DMS153 treated with DMSO at 0.1 percent for 48 hours (cell line): ENCODE measurements around the gene CBX2.

Source experiments
- DNase-seq: peaks from one replicate; lab custom pipeline; 2025; ENCODE audit not compliant: unreplicated experiment; lab: John Stamatoyannopoulos, UW

The CBX2 gene

DNA sequence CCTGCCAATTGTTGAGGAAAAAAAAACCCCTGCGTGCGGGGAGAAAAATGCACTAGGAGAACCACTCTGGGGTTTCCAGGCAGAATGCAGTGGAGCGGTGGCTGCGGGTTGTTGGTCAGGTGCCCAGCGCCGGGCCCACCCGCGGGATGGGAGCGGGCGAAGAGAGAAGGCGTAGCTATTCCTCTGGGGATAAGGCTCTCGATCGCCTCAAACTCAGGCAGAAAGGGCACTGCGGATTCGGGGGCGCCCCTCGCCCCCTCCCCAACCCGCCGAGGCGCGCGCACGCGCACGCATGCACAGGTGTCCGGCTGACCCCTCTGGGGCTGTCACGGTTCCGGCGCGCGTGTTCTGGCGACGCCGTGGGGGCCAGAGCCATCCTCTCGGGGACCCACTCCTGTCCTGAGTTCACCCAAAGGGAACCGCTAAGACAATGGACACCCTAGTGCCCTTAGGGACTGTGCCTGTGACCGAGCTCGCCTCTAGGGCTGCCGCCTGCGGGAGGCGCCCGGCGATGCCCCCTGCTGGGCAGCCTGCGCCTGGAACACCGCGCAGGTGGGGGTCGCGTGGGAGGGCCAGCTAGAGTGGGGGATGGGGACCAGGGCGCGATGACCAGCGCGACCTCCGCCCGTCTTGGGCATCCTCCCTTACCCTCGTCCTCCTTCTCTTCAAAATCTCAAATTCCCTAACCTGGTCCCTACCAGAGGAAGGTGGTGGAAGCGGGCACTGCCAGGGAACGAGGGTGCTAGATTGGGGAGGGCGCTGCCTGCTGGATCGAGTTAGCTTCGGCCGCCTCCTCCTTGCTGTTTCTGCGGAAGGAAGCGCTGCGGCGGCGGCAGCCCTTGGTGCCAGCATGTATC is 33.3 kb downstream of the CBX2 start:
- DNase-seq, result peak; percentile 70

DNA sequence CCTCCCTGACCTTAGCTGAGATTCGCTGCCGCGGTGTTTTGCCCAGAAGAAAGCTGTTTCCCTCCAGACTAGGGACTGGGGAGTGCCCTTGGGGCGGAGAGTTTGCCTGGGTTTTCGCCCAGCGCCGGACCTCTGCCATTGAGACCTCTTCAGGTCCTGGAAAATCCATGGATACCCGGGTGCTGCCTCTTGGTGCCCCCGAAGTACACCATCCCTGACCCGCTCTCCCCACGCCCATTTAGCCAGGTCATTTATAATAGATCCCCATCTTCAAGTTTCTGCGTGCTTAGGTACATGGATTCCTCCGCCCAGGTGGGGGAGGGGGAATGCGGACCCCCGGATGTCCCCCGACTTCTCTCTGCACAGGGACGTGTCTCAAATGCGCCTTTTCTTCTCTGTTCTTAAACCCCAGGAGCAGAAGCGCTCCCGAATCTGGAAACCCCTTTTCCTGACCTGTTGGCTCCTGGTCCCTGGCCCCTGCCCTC is 34.0 kb downstream of the CBX2 start:
- DNase-seq, result no peak

DNA sequence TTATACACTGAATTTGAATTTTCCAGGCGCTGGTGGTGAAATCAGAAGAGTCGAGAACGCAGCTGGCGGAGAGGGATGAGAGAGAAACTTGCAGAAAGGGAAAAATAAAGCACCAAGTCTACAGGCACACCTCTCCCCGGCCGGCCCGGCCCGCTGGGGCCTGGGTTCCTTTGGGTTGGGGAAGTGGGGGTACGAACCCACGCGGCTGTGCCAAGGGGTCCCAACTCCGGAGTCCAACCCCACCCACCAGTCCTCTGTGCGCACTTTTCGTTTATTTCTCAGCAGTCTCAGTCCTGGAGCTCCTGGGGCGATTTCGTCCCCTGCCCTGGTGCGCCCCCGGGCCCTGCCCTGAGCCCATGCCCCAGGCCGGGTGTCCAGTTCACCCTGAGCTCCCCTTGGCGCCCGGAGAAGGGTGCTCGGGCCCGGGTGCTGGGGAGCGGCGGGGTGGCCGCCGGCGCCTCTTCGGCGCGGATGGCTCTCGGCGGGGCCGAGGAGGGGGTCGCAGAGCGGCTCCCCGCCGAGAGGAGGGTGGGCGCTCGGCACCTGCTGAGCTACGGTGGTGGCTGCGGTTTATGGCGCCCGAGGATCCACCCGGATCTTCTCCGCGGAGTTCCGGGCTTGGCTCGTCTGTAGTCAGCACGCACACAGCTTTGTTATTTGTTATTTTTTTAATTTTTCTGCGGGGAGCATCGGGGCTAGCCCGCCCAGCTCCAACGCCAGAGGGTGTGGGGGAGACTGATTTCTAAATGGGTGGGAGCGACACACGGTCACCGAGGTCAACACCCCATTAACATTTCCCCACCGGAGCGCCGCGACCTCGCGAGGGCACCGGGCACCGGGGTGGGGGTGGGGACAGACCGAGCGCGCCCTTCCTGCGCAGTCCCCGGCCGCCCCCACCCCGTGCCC is 34.7 kb downstream of the CBX2 start:
- no peak for DNase-seq

DNA sequence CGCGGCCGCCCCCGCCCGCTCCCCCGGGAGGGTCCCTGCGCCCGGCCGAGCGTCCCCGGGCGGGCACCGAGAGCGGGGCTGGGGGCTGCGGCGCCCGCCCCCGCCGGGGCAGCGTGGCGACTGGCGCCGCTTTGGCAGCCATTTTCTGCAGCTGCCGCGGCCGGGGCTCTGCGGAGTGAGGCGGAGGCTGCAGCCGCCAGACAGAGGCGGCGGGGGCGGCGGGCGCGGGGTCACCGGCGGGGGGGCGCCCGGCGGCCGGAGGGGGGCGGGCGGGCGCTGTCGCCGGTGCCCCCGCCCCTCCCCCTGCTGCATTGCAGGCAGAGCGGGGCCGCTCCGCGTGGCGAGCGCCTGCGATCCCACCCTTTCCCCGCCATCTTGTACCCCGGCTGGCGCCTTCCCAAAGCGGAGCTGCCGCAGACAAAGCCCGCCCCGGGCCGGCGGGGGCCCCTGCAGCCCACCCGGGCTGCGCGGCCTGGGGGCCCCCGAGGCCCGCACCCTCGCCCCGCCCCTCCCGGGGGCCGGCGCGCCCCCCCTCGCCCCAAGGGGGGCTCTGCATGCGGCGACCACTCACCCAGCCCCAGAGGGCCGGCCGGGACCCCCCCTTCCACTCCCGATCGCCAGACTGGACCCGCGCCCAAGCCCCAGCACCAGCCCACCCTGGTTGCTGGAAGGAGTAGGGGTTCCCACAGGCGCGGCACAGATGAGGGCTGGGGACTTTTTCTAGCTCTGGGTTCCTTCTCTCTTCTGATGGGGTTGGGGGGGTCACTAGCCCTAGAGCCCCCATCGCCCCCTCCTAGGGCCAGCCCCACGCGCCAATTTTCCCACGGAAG is 35.6 kb downstream of the CBX2 start:
- DNase-seq, result no peak

DNA sequence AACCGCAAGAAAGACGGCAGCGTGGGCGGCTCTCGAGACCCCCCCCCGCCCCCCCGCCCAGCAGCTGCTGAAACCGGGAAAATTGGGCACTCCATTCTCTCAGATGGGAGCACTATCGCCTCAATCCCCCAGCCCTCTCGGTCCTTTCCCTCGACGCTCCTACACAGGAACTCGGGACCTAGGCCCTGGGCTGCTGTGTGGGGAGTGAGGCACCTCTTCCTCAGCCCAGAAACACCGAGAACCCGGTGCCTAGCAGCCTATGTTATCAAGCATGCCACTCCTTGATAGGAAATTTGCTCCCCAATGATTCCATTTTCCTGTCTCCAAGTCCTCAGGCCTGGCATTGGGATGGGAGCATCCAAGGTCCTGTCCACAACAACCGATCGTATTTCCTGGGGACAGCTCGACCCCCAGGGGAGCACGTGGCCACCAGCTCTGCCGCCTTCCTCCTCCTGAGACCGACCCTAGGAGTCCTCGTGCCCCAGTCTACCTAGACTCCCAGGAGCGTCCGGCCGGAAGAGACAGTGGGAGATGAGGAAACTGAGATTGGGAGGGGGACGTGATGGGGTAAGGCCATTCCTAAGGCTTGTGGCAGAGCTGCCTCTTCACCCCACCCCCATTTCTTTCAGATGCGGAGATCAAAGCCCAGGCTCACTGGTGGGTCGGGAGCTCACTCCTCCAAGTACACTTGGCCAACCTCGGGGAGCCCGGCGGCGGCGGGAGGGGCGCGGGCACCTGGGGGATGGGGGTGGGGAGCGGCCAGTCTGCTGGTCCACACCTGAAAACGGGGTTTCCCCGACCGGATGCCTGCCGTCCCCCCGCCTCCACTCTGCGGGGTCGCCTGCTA is 36.4 kb downstream of the CBX2 start:
- DNase-seq, result no peak

DNA sequence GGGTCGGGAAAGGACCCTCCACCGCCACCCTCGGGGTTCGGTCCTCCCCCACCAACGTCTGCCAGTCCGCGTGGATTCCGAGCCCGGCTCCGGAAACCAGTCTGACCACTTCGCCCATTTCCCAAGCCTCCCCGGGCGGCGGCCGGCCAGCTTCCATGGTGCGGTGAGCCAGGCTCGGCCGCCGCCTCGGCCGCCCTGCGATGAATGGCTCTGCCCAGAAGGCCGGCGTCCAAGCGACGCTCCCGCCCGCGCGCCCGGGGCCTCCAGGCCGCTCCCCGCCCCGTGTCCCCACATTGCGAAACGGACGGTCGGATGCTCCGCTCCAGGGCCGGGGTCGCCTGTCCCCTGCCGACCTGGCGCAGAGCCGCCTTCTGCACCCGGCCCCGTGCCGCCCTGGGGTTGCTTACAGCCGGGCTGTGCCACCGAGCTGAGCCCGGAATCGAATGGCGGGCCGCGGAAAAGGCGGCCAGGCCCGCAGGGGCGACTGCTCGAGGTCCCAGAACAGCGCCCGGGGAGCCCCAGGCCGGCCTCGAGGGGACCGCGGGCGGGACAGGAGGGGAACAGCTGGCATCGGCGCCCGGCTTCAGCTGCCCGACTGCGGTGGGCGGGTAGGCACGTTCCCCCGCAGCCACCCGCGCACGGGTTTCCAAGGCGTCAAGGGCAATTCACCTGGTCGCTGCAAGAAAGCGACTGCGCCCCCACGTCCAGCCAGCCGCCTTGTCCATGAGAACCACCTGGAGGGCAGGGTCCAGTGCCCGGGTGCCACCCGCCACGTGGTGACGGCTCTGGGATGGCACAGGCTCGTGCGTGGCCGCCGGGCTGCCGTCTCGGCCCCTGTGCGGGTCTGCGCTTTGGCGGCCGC is 37.3 kb downstream of the CBX2 start:
- DNase-seq, result no peak

DNA sequence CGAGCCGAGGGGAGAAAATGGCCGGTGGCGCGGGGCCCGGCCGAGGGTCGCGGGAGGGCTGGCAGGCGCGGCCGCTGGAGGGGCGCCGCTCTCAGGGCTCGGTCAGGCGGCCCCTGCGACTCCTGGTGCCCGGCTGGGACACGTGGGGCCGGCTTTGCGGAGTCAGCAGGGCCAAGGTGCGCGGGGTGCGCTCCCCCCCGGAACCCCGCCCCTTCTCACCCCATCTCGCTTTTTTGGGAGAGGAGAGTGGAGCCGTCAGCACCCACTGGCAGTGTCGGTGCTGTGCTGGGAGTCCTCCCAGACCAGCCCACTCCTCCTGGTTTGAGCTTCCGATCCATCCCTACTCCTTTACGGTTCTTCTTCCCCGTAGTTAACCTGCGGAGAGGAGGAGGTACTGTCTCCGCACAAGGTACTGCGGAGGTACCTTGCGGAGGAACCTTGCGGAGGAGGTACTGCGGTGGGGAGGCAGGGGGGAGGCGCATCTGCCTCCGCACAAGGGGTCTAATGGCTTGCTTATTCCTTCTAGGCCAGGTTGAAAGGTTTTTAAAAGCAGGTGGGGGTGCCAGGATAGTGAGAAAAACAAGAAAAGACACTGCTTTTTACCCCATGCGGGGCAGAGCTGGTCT is 38.0 kb downstream of the CBX2 start:
- no peak for DNase-seq

DNA sequence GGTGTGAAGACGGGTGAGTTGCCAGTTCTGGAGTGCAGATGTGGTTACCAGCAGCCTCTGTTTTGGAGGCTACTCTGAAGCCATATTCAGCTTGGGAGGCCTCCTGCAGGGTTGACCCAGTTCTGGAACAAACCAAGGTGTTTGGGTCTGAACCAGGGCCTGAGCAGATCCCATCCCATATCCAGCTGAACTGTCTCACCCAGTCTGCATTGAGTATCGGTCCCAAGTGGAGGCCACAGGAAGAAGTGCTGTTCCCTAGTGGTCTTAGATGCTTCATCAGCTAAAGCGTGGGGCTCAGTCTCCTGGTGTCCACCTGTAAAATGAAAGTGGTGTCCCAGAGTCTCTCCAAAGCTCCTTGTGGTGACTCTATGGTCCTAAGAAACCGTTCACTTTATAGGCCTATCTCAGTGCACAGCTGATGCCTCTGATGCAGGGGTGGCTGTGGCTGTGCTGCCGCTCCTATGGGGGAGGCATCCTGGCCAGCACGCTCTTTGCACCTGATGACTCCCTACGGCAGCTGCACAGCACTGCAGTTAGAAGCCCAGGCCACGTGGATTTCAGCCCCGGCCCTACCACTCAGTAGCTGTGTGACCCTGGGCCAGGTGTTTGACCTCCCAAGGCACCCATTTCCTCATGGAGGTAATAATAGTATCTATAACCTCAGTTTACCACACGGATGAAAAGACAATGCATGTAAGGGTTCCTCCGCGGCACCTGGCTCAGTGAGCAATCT is 40.2 kb downstream of the CBX2 start:
- no peak for DNase-seq

DNA sequence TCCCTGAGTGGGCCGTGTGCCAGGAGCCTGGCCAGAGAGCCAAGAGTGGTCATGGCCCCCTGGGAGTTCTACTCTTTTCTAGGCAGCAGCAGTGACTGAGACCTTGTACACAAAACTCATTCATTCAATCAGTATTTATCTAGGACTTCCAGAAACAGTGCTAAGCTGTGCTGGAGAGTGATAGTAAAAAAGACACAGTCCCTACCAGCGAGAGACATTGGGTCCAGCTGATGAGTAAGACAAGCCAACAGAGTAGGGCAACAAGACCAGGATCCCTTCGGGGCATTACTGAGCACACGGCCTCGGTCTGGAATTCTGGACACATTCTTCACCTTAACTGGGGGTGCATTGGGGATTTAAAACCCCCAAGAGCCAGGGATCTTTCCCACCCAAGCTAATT is 41.1 kb downstream of the CBX2 start:
- no peak for DNase-seq

DNA sequence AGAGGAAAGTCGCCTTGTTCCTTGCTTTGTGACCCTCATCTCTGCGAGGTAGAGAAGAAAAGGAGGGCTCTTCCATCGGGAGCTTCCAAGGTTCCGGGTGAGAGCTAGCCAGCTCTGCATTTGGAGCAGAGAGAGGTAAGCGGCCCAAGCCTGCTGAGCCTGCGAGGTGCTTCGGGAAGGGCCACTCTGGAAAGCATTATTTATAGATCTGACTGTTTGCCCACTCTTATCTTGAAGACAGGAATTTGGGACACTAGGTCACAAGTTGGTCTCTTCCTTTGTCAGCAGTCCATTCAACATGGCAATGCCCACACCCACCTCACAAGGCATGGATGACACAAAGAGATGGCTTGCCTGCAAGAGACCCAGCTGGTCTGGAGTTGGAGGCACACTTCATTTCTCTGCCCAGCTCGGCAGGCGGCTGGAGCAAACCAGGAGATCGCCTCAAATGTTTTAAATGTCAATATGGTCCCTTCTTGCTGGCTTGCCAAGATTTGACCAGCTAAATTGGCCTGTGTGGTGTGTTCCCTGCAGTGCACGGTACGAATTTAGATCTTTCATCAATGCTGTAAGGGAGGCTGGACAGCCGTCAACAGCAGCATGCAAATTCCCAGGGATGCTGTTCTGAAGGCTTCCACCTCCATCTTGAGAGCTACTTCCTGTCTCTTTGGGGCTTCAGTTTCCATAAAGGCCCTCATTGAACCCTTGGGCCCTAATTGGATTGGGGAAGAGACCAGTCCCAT is 41.8 kb downstream of the CBX2 start:
- no peak for DNase-seq

DNA sequence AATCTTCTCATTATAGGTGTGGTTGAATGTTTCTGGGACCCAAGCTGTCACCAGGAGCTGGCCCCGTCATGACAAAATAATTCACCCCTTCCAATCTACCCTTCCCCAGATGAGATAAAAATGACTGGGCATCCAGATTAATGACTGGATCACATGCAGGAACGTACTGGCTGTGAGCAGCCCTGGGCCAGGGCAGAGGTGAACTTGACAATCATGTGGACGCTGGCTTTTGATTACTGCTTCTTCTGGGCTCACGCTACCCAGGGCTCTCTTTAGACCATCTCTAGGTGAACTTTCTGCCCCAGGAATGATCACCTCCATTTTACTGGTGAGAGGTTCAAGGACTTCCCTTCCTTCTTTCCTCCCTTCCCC is 43.0 kb downstream of the CBX2 start:
- DNase-seq, result no peak

DNA sequence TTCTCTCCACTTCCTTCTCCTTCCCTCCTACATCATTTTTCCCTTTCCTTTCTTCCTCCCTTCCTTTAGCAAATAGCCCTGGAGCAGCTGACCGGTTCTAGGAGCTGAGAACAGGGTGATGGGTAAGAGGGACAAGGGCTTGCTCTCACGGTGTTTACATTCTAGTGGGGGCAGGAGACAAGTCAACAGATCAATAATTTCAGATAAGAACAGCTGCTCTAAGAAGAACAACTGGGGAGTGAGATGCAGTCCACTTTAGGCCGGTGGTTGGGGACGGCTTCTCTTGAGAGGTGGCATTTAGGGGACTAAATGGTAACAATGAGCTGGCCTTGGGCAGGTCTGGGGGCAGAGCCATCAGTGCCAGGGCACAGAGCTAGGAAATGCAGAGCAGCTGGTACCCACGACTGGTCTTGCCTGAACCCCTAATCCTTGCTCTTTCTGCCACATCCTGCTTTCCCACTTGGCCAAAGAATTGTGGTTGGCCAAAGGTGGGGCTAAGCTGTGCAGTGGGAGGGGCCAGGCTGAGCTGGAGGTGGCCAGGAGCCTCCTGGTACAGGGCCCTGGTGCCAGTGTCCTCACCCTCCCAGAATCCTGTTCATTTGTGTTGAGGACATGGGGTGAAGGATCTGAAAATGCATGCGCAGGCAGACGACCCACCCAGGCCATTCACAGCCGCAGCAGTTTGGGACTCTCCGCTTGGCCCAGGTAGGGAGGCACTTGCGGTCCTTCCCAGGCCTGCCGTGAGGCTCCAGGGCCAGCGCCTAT is 43.6 kb downstream of the CBX2 start:
- DNase-seq, result no peak

DNA sequence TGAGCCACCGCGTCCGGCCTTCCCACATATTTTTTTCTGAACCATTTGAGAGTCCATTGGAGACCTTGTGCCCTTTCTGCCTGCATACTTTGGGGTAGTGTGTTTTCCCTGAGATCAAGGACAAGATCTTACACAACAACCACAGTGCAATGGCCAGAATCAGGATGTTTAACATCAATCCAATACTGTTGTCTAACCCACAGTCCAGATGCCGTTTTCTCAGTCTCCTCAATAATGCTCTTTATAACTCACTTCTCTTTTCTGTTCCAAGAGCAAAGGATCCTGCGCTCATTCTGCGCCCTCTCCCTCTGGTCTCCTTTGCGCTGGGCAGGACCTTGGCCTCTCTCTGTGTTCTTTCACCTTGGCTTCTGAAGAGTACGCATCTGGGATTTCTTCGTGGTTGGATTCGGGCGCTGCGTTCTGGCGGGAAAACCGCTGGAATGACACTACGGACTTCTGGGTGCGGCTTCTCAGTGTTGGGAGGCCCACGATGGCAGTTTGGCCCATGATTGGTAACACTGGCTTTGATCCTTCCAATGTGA is 44.7 kb downstream of the CBX2 start:
- DNase-seq, result no peak

DNA sequence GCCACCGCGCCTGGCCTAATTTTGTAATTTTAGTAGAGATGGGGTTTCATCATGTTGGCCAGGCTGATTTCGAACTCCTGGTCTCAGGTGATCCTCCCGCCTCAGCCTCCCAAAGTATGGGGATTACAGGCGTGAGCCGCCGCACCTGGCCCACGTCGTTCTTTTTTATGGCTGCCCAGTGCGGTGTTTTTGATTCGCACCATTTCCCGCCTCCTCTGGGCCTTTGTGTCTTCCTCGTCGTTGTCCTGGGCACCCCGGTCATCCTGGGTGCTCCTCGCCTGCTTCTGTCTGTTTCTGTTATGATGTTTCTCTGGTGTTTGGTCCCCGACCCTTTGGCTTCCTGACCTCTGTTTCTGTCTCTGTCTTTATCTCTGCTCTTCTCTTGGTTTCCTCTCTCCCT is 46.3 kb downstream of the CBX2 start:
- DNase-seq, result no peak

DNA sequence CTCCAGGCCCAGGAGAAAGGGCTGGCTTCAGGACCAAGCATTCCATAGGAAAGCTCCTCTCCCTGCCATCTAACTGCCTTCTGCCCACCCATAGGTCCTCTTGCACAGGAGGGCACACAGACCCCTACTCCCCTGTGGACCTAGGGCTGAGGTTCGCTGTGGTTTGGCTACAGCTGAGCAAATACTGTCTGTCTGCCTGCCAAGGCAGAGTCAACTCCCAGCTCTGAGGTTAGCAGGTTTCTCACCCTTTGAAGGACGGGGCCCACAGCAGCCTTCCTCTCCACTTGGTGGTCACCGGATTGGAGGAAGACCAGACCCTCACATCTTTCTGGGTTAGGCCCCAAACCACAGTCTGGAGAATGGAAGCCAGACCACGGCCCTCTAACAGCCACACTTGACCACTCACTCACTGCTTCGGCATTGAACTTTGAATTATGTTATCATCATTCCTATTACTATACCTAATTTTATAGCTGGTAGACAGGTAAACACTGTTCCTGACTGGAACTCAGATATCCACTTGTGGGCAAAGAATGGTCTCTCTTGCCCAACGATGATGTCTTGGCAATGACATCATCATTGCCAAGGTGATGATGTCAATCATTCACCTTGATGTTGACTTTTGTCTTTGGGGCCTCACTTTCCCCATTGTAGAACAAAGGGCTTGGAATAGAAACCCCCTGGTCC is 47.1 kb downstream of the CBX2 start:
- DNase-seq, result no peak

DNA sequence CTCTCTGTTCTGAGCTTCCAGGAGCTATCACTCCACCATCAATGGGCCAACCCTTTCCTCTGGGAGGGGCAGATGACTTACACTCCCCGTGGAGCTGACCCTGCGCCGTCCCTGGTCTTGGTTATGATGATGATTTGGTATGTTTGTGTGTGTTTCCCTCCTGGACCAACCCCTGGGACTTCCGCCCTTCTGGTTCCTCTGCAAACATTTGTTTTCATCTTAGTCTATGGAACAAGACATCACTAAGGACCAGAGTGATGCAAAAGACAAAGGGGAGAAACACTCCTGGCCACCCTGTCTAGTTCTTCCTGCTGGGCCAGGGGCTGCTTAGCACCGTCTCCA is 47.6 kb downstream of the CBX2 start:
- no peak for DNase-seq
